Erythroblast (primary cell): ENCODE results near the gene CLBA1.

Experiments
- GATA1 ChIP-seq: IDR thresholded peaks from 2 replicates; pipeline ENCODE4 v1.6.1; 2011; ENCODE audit warnings: low read depth, mild to moderate bottlenecking, control low read depth, low read length, moderate library complexity
- POLR2A ChIP-seq: IDR thresholded peaks from 2 replicates; pipeline ENCODE4 v1.6.1; 2011; ENCODE audit warnings: mild to moderate bottlenecking, low read length

GRCh38 chr14:105019861-105020814, 34.5 kb downstream of the CLBA1 start:
- TF ChIP-seq POLR2A (no peak), GATA1 (no peak)
